KMS-11 (cell line): Measurements from ENCODE around the gene FOXN3.

ENCODE experiments used
- H2AFZ ChIP-seq: fragments of 200-600 bp; sonication (generic); 2 replicates; pipeline ENCODE4 v1.6.1; 2016; ENCODE audit warnings: antibody characterized with exemption, mixed run types, low read depth
- H3K27ac ChIP-seq: fragments of 200-600 bp; sonication (generic); 2 replicates; pipeline ENCODE4 v1.6.1; 2016; ENCODE audit warnings: mild to moderate bottlenecking, mixed run types
- H3K27me3 ChIP-seq: fragments of 200-600 bp; sonication (generic); 2 replicates; pipeline ENCODE4 v1.6.1; 2017; ENCODE audit warnings: mild to moderate bottlenecking, low read depth, mixed run types, moderate library complexity; ENCODE audit not compliant: insufficient read depth
- H3K36me3 ChIP-seq: fragments of 200-600 bp; sonication (generic); 2 replicates; pipeline ENCODE4 v1.6.1; 2017; ENCODE audit warnings: mild to moderate bottlenecking, mixed run types; ENCODE audit not compliant: insufficient read depth
- H3K4me1 ChIP-seq: fragments of 200-600 bp; sonication (generic); 2 replicates; pipeline ENCODE4 v1.6.1; 2016; ENCODE audit warnings: mild to moderate bottlenecking, low read depth, mixed run types; ENCODE audit not compliant: poor library complexity, severe bottlenecking
- H3K4me2 ChIP-seq: fragments of 200-600 bp; sonication (generic); 2 replicates; pipeline ENCODE4 v1.7.0; 2016; ENCODE audit warnings: mild to moderate bottlenecking, mixed run types
- H3K4me3 ChIP-seq: fragments of 200-600 bp; sonication (generic); IDR thresholded peaks from 2 replicates; pipeline ENCODE4 v1.6.1; 2017; ENCODE audit warnings: low read depth, low read length, mixed read lengths; ENCODE audit not compliant: insufficient read depth
- H3K79me2 ChIP-seq: fragments of 200-600 bp; sonication (generic); 2 replicates; pipeline ENCODE4 v1.6.1; 2016; ENCODE audit warnings: low read depth, mixed run types; ENCODE audit not compliant: insufficient read depth
- H3K9ac ChIP-seq: fragments of 200-600 bp; sonication (generic); 2 replicates; pipeline ENCODE4 v1.6.1; 2016; ENCODE audit warnings: mild to moderate bottlenecking, mixed run types
- H4K20me1 ChIP-seq: fragments of 200-600 bp; sonication (generic); 2 replicates; pipeline ENCODE4 v1.6.1; 2016; ENCODE audit warnings: mild to moderate bottlenecking, mixed run types; ENCODE audit not compliant: insufficient read depth
- TF ChIP-seq, protein P1 (sequence below): fragments of 200-600 bp; sonication (generic); conservative IDR thresholded peaks from 2 replicates; pipeline ENCODE4 v1.6.1; 2017; ENCODE audit warnings: low read depth, mild to moderate bottlenecking, antibody characterized with exemption, low read length, moderate library complexity, mixed read lengths

FOXN3 gene

DNA sequence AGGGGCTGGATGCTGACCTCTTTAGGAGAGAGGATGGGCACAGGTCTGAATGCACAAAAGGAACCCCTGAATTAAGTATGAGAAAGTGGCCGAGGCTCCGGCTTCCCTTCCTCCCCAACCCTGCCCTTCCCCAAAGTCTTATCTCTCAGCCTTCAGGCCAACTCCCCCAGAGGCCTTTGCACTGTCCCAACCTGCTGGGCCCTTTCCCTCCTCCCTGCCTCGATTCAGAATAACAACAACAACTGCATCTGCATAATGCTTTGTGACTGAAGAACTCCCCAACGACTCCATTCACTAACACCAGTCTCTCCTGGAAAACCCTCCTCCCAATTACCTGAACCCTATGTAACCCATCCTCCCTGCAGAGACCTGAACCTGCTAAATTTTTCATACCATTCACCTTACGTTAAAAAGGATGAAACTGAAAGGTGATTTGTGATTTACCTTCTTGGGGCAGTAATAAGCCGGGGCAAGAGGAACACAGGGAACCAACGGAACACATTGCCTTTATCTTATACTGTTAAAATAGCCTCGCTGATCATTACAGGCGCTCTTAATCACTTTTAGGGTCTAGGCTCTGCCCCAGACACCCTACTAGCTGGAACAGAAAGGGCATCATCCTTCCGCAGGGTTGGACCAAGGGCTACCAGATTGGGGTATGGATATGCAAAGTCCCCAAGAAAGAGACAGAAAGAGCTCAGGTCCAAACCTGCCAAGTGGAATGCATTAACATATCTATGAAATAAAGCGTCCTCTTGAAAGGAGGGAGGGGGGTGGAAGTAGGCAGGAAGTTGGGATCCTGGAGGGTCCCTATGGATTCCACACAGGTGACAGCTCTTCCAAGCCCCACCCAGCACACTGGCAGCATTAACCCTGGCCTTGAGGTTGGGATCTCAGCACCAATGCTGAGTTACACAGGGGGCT is 24.2 kb upstream of the FOXN3 start:
- Histone ChIP-seq H3K36me3 (no peaks in the 10 kb centered on the region), H2AFZ (no peak overlapping the region), H3K4me1 (no peaks in the 10 kb centered on the region), H3K27me3 (no peaks in the 10 kb centered on the region), H3K4me3 (no peak overlapping the region), H3K9ac (no peak overlapping the region), H3K27ac (no peak overlapping the region), H4K20me1 (no peaks in the 10 kb centered on the region), H3K79me2 (no peaks in the 10 kb centered on the region), H3K4me2 (no peak overlapping the region)
- TF ChIP-seq, protein P1, sequence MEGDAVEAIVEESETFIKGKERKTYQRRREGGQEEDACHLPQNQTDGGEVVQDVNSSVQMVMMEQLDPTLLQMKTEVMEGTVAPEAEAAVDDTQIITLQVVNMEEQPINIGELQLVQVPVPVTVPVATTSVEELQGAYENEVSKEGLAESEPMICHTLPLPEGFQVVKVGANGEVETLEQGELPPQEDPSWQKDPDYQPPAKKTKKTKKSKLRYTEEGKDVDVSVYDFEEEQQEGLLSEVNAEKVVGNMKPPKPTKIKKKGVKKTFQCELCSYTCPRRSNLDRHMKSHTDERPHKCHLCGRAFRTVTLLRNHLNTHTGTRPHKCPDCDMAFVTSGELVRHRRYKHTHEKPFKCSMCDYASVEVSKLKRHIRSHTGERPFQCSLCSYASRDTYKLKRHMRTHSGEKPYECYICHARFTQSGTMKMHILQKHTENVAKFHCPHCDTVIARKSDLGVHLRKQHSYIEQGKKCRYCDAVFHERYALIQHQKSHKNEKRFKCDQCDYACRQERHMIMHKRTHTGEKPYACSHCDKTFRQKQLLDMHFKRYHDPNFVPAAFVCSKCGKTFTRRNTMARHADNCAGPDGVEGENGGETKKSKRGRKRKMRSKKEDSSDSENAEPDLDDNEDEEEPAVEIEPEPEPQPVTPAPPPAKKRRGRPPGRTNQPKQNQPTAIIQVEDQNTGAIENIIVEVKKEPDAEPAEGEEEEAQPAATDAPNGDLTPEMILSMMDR = no peak

DNA sequence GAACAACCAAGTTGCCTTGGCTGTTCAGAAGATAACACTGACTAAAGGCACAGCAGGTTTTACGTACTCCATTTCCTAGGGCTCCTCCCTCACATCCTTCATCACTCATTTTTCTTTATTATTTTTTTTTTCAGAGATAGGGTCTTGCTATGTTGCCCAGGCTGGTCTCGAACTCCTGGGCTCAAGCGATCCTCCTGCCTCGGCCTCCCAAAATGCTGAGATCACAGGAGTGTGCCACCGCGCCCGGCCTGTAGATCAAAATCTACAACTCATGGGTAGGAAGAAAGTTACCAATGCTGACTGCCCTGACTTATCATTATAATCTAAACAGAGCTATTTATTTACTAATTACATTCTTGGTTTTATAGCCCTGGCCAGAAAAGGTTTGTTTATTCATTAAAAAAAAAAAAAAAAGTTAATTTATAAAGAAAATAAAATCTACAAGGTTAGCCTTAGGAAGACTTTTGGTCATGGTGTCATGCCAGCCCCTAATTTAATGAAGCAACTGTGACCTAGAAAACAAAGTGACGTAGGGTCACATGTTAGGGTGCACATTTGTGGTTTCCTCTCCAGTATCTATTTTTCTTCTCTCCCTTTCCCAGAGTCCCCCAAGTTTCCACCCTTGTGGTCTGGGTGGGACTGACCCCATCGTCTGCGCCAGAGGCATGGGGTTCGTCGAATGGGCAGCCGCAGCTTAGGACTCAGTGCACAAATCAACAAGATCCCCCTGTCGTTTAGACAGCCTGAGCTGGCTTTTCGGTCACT is 19.0 kb upstream of the FOXN3 start:
- H3K4me2 ChIP-seq = no peak overlapping the region
- H3K4me1 ChIP-seq = peaks cover 17% of the 10 kb centered on the region
- H4K20me1 ChIP-seq = no peaks in the 10 kb centered on the region
- no peak overlapping the region for H3K4me3 ChIP-seq
- H3K79me2 ChIP-seq = no peaks in the 10 kb centered on the region
- no peak overlapping the region for H3K27ac ChIP-seq
- no peak overlapping the region for H2AFZ ChIP-seq
- TF ChIP-seq, protein P1 = no peak
- H3K9ac ChIP-seq = no peak overlapping the region
- no peaks in the 10 kb centered on the region for H3K27me3 ChIP-seq
- H3K36me3 ChIP-seq = no peaks in the 10 kb centered on the region

DNA sequence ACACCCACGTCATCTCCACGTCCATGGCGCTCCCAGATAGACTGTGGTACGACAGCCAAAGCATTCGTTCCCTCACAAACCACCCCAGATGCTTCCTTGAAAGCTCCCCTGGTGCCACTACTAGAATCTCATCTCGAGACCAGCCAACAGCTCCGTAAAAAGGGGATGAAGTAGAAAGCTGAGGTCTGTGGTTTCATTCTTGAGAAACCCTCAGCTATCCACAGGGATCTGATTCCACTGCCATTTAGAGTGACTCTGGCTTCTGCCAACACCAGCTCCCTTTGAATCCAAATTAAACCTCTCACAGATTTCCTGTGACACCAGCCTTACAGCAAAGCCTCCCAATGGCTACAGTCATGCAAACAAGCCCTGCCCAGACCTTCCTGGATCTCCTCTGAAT is 18.5 kb upstream of the FOXN3 start:
- H3K9ac ChIP-seq = no peak overlapping the region
- H2AFZ ChIP-seq = no peak overlapping the region
- H3K36me3 ChIP-seq = no peaks in the 10 kb centered on the region
- no peaks in the 10 kb centered on the region for H3K79me2 ChIP-seq
- TF ChIP-seq, protein P1 = no peak
- H4K20me1 ChIP-seq = no peaks in the 10 kb centered on the region
- H3K4me2 ChIP-seq = no peak overlapping the region
- no peak overlapping the region for H3K4me3 ChIP-seq
- H3K27me3 ChIP-seq = no peaks in the 10 kb centered on the region
- no peak overlapping the region for H3K27ac ChIP-seq
- H3K4me1 ChIP-seq = peaks cover 18% of the 10 kb centered on the region

DNA sequence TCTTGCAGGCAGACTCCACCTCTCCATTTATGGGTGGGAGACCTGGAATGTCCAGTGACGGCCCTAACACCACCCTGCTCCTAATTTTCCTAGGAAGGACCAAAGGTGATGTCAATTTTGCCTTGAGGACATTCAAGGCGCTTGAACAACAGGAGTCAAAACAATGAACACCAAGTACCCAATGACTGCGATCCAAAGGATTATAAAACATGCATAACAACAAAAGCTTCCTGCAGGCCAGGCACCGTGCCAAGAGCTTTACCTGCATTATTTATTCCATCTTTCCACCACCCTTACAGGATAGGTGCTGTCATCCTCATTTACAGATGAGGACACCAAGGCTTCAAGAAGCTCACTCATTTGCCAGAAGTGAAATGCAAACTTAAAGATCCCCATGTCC is 15.2 kb upstream of the FOXN3 start:
- Histone ChIP-seq H3K27me3 (no peaks in the 10 kb centered on the region), H4K20me1 (no peaks in the 10 kb centered on the region), H3K4me3 (no peak overlapping the region), H3K4me1 (peaks cover 46% of the 10 kb centered on the region), H3K9ac (no peak overlapping the region), H3K36me3 (no peaks in the 10 kb centered on the region), H2AFZ (no peak overlapping the region), H3K27ac (no peak overlapping the region), H3K4me2 (no peak overlapping the region), H3K79me2 (no peaks in the 10 kb centered on the region)
- TF ChIP-seq, protein P1 = no peak
